ENCODE measurements around the gene BRD8.
A peak's percentile ranks its signal among the peaks of the same experiment; 100 is the strongest.
"Not testable (repeated sequence)": the region's sequence is repeated elsewhere in the genome, so short reads cannot be mapped to it uniquely, and the experiment has no call there.

The BRD8 gene

DNA sequence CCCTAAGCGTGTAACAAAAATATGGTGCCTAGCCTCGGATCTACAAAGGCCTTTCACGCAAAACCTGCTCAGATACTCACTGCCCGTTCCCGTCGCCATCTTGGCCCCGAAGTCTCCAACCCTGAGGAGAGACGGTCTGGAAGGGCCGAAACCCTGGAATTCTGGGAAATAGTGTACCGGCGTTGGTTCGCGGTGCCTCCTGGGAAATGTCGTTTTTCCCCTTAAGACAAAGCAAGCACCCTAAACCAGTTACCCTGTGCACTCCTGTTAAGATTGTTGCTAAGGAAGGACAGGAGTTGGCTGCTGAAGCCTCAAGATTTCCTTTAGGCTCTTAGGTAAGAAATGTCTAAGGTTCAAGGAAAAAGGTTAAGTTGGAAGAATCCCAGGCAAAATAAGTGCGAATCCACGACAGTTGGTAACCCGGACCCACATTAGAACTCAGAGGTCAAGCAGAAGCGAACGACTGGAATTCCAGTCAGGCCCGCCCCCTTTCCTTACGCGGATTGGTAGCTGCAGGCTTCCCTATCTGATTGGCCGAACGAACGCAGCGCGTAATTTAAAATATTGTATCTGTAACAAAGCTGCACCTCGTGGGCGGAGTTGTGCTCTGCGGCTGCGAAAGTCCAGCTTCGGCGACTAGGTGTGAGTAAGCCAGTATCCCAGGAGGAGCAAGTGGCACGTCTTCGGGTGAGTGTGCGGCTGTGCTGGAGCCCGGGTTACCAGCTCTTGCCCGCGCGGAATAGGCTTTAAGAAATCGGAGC lies at the start of gene BRD8, which contains the start of gene KIF20A:
BRD8 (minus strand) TSS at position 115 of the 761 bp plus-strand sequence; CDS start at position 99, 16 bp downstream.
KIF20A (plus strand) TSS at position 597 of the 761 bp plus-strand sequence. CDS start 569 bp downstream, outside the sequence.
- Histone ChIP-seq H3K4me3 (peak within 1 kb of the TSS; percentile 71 to 89 (median 81)), H3K27ac (peak within 1 kb of the TSS; percentile 41 to 87 (median 81))

- H3K27ac ChIP-seq = no peak overlapping the region
- H3K4me3 ChIP-seq = no peak overlapping the region
These were observed 48.5 kb upstream of the BRD8 start for GRCh38 chr5:138226910-138227309.

DNA sequence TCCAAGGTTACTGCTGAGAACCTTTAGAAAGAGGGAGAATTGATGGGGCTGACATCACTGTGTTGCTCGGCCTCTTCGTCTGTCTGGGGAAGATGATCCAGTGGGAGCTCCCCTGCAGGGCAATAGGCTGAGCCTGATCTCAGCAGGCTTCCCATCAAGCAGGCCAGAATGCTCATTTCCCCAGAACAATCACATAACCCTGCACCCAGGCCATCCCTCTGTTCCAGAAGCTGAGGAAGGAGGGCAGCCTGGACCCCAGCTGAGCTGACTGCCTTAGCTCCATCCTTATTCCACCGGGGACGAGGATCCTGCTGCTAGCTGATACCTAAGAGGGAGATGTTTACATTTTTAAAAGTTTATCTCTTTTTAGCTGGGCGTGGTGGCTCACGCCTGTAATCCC lies 46.3 kb upstream of the BRD8 start:
- H3K27ac ChIP-seq = no peak overlapping the region
- no peak overlapping the region for H3K4me3 ChIP-seq

DNA sequence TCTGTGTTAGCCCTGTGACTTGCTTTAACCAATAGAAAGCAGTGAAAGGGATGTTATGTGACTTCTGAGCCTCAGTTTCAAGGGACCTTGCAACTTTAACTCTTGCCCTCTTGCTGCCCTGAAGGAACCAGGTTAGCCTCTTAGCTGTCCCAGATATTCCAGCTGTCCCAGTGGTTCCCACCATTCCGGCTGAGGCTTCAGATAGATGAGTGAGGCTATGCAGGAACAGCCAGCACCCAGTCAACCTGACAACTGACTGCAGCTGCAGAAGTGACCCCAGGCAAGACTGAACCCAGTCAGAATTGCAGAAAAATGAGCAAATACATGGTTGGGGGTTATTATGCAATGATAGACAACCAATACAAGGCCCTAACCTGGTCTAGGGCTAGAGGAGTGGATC lies 45.1 kb upstream of the BRD8 start:
- H3K27ac ChIP-seq = no peak overlapping the region
- no peak overlapping the region for H3K4me3 ChIP-seq

GRCh38 chr5:138216799-138217198 lies 38.4 kb upstream of the BRD8 start:
- no peak overlapping the region for H3K27ac ChIP-seq
- no peak overlapping the region for H3K4me3 ChIP-seq

- peak within 1 kb of the TSS in 20 of 21 experiments; percentile 65 to 94 (median 87) for H3K27ac ChIP-seq
- peak within 1 kb of the TSS; percentile 68 to 99 (median 94) for H3K4me3 ChIP-seq
These were observed 35.0 kb upstream of the BRD8 start, which contains the start of gene CDC23 for GRCh38 chr5:138213161-138214029. Gene CDC23 (minus strand): TSS chr5:138213323. CDS start chr5:138213312, 11 bp downstream.

DNA sequence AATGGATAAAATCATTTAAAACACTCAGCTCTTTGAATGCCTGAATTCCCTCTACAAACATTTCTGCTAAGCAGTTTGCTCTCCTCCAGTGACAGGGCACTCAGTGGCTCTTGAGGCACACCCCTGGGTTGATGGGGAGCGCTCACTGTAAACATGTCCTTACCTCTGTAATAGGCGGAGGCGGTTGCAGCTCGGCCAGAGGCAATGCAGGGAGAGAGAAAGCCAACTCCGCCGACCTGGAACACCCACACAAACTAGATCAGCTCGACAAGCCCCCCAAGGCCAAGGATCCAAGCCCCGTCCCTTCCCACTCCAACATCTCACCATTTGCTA lies 34.4 kb upstream of the BRD8 start:
- peak overlapping the region in 20 of 21 experiments; percentile 65 to 94 (median 87) for H3K27ac ChIP-seq
- H3K4me3 ChIP-seq = peak overlapping the region; percentile 68 to 99 (median 94)

GRCh38 chr5:138210985-138211384 lies 32.6 kb upstream of the BRD8 start:
- Histone ChIP-seq H3K27ac (no peak overlapping the region), H3K4me3 (no peak overlapping the region)

DNA sequence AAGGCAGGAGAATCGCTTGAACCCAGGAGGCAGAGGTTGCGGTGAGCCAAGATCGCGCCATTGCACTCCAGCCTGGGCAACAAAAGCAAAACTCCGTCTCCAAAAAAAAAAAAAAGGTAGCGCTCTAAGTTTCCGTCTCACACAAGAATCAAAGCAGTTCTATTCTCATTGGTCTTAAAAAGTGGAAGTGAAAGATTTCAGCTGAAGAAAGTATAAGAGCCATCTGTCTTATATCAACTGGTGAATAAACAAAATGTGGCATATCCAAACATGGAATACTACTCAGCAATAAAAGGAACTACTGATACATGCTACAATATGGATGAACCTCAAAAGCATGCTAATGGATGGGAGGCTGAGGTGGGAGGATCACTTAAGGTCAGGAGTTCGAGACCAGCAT lies 15.4 kb upstream of the BRD8 start:
- H3K27ac ChIP-seq, H3K4me3 ChIP-seq: not testable (repeated sequence)

DNA sequence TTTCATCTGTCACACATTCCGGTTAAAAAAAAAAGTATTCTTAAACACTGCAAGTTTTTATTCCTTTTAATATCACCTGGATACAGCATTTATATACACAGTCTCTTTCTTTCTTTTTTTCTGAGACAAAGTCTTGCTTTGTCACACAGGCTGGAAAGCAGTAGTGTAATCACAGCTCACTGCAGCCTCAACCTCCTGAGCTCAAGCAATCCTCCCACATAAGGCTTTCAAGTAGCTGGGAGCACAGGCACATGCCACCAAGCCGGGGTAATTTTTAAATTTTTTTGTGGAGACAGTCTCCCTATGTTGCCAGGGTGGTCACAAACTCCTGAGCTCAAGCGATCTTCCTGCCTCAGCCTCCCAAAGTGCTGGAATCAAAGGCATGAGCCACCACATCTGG lies 14.4 kb upstream of the BRD8 start:
- no peak overlapping the region for H3K4me3 ChIP-seq
- no peak overlapping the region for H3K27ac ChIP-seq

- no peak overlapping the region for H3K4me3 ChIP-seq
- no peak overlapping the region for H3K27ac ChIP-seq
These were observed 10.2 kb upstream of the BRD8 start for GRCh38 chr5:138188626-138189025.

GRCh38 chr5:138186002-138186447 lies 7.6 kb upstream of the BRD8 start:
- Histone ChIP-seq H3K27ac (no peak overlapping the region), H3K4me3 (no peak overlapping the region)

DNA sequence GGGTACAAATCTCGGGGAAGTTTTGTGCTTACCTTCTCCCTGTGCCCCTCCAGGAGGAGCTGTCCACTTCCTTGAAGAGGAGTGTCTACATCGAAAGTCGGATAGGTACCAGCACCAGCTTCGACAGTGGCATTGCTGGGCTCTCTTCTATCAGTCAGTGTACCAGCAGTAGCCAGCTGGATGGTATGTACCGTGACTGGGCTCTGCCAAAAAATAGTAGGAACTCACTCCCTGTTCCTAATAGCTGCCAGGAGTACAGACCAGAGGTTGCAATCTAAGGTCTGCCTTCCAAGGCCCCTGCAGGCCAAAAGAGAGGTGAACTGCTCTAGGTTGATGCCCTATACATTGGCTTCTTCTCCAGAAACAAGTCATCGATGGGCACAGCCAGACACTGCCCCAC lies 4.4 kb upstream of the BRD8 start:
- H3K27ac ChIP-seq = no peak overlapping the region
- no peak overlapping the region for H3K4me3 ChIP-seq

DNA sequence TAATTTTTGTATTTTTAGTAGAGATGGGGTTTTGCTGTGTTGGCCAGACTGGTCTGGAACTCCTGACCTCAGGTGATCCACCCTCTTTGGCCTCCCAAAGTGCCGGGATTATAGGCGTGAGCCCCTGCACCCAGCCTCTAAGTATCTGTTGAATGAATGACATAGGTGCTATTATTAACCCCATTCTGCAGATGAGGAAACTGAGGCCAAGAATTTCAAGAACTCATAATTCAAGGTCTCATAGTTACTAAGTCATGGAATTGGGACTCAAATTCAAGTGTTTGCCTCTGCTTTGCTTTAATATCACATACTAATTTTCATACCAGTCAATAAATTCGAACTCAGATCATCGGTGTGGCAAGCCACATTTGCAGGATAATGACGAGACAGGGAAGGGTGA lies 2.4 kb upstream of the BRD8 start:
- Histone ChIP-seq H3K27ac (no peak overlapping the region), H3K4me3 (no peak overlapping the region)

DNA sequence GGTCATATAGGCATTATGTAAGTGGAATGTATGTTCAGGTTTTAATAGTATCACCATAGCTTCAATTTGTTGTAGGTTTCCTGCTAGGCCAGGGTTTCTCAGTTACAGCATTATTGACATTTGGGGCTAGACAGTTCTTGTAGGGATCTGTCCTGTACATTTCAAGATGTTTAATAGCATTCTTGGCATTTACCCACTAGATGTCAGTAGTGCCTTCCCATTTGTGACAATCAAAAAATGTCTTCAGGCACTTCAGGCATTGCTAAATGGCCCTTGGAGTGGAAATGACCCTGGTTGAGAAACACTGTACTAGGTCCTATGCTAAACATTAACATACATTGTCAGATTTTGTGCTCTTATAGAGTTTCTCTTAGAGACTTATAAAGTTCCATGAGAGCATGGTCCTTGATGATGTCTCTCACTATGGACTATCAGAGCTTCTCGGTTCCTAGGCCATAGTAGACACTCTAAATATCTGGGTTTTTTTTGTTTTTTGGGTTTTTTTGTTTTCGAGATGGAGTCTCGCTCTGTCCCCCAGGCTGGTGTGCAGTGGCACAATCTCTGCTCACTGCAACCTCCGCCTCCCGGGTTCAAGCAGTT lies 1.9 kb upstream of the BRD8 start:
- Histone ChIP-seq H3K4me3 (peak overlapping the region in 1 of 7 experiments; percentile 71), H3K27ac (no peak overlapping the region)

DNA sequence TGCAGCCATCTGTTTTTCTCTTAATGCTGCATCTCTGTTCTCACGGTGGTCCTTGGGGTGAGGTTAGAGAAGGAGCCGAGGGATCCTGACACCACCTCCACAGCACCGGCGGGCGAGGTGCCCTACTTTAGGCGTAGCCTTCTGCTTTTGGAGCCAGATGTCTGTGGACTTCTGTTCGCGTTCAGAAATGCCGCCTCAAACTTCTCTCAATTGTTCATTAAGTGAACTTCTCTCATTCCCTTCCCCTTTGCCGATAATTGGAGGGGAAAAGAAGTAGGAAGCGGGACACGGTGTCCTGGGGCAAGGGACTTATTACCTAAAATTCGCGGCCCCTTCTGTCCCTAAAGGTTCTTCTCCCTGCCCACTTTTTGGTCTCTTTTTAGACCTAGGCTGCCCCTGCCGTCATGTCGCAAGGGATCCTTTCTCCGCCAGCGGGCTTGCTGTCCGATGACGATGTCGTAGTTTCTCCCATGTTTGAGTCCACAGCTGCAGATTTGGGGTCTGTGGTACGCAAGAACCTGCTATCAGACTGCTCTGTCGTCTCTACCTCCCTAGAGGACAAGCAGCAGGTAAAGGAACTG lies 937 bp upstream of the BRD8 start:
- Histone ChIP-seq H3K4me3 (peak overlapping the region; percentile 71 to 89 (median 81)), H3K27ac (peak overlapping the region in 6 of 21 experiments; percentile 75 to 85 (median 80))

GRCh38 chr5:138177941-138178515 lies 402 bp downstream of the BRD8 start:
- peak overlapping the region; percentile 71 to 89 (median 81) for H3K4me3 ChIP-seq
- peak overlapping the region; percentile 41 to 87 (median 81) for H3K27ac ChIP-seq

- Histone ChIP-seq H3K27ac (no peak overlapping the region), H3K4me3 (no peak overlapping the region)
These were observed 8.1 kb downstream of the BRD8 start for GRCh38 chr5:138170299-138170698.

- Histone ChIP-seq H3K27ac (no peak overlapping the region), H3K4me3 (no peak overlapping the region)
These were observed 9.3 kb downstream of the BRD8 start for GRCh38 chr5:138169124-138169523.
